GM21360 (cell line): ENCODE results near the gene MYL10.

Experiments used
- ATAC-seq: cut with Tn5 transposase; IDR thresholded peaks from one replicate; pipeline ENCODE4 v1.9.1; 2021; ENCODE audit warnings: mild to moderate bottlenecking, moderate library complexity; ENCODE audit not compliant: unreplicated experiment

MYL10 gene

GRCh38 chr7:101578552-101578951, 50.5 kb downstream of the MYL10 start:
- no peak for ATAC-seq

GRCh38 chr7:101576998-101577397, 52.1 kb downstream of the MYL10 start:
- no peak for ATAC-seq

DNA sequence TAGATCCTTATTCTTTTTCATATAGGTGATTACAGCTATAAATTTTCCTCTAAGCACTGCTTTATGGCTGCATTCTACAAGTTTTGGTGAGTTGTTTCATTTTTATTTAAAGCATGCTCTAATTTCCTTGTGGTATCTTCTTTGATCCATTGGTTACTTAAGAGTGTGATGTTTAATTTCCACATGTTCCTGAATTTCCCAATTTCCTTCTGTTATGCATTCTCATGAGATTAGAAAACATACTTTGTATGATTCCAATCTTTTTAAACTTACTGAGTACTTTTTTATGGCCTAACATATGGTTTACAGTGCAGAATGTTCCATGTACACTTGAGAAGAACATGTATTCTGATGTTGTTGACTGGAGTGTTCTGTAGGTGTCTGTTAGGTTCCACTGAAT, 53.4 kb downstream of the MYL10 start:
- no peak for ATAC-seq

DNA sequence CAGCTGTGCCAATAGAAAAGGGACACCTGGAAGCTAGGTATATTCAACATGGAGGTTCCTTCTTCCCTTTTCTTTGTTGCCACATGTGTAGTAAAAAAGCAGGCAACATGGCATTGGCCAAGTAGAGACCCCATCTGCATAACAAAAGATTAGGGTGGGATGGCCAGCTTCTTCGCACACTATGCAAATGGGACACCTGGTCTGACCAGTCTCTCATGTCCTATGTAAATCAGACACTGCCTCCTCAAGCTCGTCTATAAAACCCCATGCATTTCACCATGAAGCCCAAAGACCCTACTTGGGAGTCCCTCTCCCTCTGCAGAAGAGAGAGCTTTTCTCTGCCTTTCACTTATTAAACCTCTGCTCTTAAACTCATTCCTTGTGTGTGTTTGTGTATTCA, 53.9 kb downstream of the MYL10 start:
- ATAC-seq = no peak

- no peak for ATAC-seq
Measured at GRCh38 chr7:101572156-101572555, 56.9 kb downstream of the MYL10 start.

DNA sequence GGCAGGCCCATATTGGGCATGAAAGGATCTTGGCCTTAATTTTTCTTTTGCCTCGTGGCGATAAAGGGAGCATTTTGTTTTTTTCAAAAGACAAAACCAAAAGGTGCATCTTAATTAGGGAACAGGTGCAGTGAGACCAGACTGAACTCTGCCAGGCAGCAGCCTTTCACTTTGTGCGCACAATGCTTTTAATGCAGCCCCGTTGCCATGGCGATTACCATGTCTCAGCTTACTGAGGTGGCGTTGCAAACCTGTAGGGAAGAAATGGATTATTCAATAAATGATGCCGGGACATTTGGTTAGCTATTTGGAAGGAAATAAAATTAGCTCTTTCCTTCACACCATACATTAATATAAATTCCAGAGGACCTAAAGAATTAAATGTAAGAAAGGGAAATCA, 61.9 kb downstream of the MYL10 start:
- no peak for ATAC-seq

DNA sequence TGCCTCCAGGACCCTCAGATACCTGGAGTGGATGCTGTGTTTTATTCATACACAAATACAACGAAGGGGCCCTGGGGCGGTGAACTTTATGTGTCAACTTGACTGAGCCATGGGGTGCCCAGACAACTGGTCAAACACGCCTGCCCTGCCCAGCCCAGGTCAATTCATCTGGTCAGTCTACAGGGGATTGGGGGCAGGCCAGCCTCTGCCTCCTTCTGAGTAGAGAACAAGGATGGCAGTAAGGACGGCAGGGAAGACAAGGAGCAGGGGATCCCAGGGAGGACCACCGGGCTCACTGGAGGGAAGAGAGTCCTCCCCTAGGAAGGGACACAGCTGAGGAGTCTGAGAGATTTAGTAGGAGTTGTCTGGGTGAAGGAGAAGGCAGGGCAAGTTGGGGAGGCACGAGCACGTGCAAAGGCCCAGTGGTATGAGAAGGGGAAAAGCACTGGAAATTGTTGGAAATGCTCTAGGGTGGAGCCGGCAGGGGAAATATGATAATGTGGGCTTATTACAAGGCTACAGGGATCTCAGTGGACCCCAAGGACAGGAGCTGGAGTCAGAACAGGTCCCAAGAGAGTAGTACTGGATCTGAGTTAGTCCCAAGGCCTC, 63.4 kb downstream of the MYL10 start:
- ATAC-seq = no peak

GRCh38 chr7:101564778-101565211, 64.3 kb downstream of the MYL10 start:
- ATAC-seq = no peak

DNA sequence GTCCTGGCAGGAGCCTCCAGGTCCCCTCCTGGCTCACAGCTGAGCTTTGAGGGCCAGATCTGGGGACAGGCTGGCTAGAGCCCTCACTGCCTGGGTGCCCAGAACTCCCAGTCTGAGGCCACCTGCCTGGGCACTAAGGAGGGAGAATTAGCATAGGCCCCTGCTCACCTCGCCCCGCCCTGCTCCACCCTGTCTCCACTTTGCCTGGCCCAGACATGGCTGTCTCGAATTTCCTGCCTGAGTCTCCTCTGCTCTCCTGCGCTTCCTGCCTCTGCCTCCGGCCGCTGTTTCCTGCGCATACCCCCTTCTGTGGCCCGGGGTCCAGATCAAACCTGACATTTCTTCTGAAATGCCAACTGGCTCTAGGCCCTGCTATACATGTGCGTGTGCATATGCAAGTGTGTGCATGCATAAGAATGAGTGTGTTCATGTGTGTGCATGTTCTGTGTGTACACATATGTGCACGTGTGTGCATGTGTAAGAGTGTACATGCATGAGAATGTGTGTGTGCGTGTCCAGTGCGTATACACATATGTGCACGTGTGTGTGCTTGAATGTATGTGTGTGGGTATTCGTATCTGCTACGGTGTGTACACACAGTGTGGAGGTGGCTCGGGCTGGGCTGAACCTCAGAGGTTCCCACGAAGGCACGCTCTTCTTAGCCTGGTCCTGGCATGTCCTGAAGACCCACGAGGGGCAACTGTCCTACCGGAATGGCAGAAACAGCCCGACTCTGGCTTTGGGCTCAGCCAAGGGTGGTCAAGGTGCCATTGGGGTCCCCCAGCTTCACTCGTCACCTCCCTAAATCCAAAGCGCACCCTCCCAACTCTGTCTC, 64.9 kb downstream of the MYL10 start:
- no peak for ATAC-seq
